T47D (cell line): ENCODE data around the gene FAM120B.

Experiments used
- DNase-seq, 2 experiments: peaks; one replicate each; pipeline versions ENCODE4 v3.0.0 to v3.0.0-alpha.2; 2011 to 2012; ENCODE audit warnings: low read depth in 1 of 2, low spot score in 1 of 2
- JUND ChIP-seq: IDR thresholded peaks from 2 replicates; pipeline ENCODE4 v1.6.1; 2012; ENCODE audit warnings: low read depth
- in situ Hi-C: cut with HindIII; loops from 2 replicates; pipeline ENCODE4 v1.10.0; 2016; ENCODE audit warnings: low sequenced_read_pairs, low pct_unique_long_range_greater_than_20kb

The FAM120B gene

GRCh38 chr6:170292111-170292406, 14.5 kb upstream of the FAM120B start:
- no peak for DNase-seq
- in situ Hi-C loops, result no loop called here
- no peak for TF ChIP-seq JUND

- no peak for TF ChIP-seq JUND
- in situ Hi-C loops, result no loop called here
- DNase-seq, result peak; percentile 66 to 73
Measured at GRCh38 chr6:170292407-170293158, 14.0 kb upstream of the FAM120B start.

GRCh38 chr6:170293341-170294231, 13.0 kb upstream of the FAM120B start:
- TF ChIP-seq JUND, result no peak
- in situ Hi-C loops, result no loop called here
- no peak for DNase-seq

- no peak for TF ChIP-seq JUND
- no peak for DNase-seq
- in situ Hi-C loops, result no loop called here
Measured at GRCh38 chr6:170294298-170294730, 12.2 kb upstream of the FAM120B start.

GRCh38 chr6:170294813-170295509, 11.6 kb upstream of the FAM120B start:
- no peak for DNase-seq
- in situ Hi-C loops, result no loop called here
- no peak for TF ChIP-seq JUND

GRCh38 chr6:170295510-170296422, 10.8 kb upstream of the FAM120B start:
- peak in 1 of 2 experiments; percentile 41 for DNase-seq
- TF ChIP-seq JUND, result no peak
- in situ Hi-C loops, result no loop called here

GRCh38 chr6:170296423-170296745, 10.2 kb upstream of the FAM120B start:
- in situ Hi-C loops, result no loop called here
- no peak for TF ChIP-seq JUND
- DNase-seq, result no peak

GRCh38 chr6:170296746-170297575, 9.6 kb upstream of the FAM120B start:
- no peak for TF ChIP-seq JUND
- no peak for DNase-seq
- in situ Hi-C loops, result no loop called here

GRCh38 chr6:170297576-170298330, 8.8 kb upstream of the FAM120B start:
- no peak for TF ChIP-seq JUND
- in situ Hi-C loops, result no loop called here
- no peak for DNase-seq

- TF ChIP-seq JUND, result no peak
- in situ Hi-C loops, result no loop called here
- no peak for DNase-seq
Measured at GRCh38 chr6:170298688-170299087, 7.9 kb upstream of the FAM120B start.

GRCh38 chr6:170301184-170301583, 5.4 kb upstream of the FAM120B start:
- TF ChIP-seq JUND, result no peak
- in situ Hi-C loops, result no loop called here

More at GRCh38 chr6:170301184-170301583, 5.4 kb upstream of the FAM120B start:
- DNase-seq, result no peak
